Fibroblast of villous mesenchyme (primary cell): Measurements from ENCODE around the gene NRG3. TPM values are rescaled to one million over a fixed set of nuclear protein-coding genes. Genes with fewer than 3 reads are reported as not detected.
"Not testable (repeated sequence)": the region's sequence is repeated elsewhere in the genome, so short reads cannot be mapped to it uniquely, and the experiment has no call there.

ENCODE experiments used
- DNase-seq: peaks from one replicate; pipeline ENCODE4 v3.0.0-alpha.2; 2010; ENCODE audit warnings: low read depth
- H3K4me3 ChIP-seq: 2 replicates; pipeline ENCODE4 v1.5.1; 2011; ENCODE audit warnings: low read depth, mild to moderate bottlenecking, low read length
- total RNA-seq: library from RNA; depleted of rRNA; stranded (reverse); fragments of >200 nt; gene quantifications from 2 replicates; pipeline ENCODE4 v1.2.3, GENCODE V29; 2012
- TF ChIP-seq, protein P1 (sequence below): IDR thresholded peaks from 2 replicates; pipeline ENCODE4 v1.5.1; 2012; ENCODE audit warnings: low read depth, mild to moderate bottlenecking, low read length; ENCODE audit not compliant: insufficient read depth

The NRG3 gene
- total RNA-seq, 1 donor: not detected

DNA sequence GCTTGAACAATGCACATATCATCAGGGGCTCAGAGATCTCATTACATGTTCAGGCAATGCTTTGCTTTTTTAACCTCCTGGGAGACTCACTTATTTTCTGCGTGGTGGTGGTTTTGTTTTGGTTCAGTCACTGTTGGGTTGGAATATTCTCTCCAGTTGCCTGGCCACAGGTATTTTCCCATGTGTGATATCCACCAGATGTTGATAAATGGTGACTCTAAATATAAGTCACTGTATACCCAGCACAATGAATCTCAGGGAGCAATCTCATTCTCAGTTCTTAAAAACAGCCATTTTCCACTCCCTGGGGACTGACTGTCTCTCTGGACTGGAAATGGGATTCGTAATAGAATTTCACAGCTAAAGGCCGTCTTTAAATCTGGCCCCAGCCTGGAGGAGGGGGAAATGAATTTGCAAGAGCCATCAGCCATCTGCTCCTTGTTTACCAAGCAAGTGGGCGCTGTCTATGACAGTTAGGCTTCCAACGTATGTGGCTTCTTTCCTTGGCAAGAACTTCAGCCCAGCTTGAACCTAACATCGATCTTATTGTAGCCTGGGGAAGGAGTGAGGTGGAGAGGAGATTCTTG lies 1106.2 kb downstream of the NRG3 start:
- peak; percentile 5 for DNase-seq
- H3K4me3 ChIP-seq: no peak overlapping the region
- TF ChIP-seq, protein P1, sequence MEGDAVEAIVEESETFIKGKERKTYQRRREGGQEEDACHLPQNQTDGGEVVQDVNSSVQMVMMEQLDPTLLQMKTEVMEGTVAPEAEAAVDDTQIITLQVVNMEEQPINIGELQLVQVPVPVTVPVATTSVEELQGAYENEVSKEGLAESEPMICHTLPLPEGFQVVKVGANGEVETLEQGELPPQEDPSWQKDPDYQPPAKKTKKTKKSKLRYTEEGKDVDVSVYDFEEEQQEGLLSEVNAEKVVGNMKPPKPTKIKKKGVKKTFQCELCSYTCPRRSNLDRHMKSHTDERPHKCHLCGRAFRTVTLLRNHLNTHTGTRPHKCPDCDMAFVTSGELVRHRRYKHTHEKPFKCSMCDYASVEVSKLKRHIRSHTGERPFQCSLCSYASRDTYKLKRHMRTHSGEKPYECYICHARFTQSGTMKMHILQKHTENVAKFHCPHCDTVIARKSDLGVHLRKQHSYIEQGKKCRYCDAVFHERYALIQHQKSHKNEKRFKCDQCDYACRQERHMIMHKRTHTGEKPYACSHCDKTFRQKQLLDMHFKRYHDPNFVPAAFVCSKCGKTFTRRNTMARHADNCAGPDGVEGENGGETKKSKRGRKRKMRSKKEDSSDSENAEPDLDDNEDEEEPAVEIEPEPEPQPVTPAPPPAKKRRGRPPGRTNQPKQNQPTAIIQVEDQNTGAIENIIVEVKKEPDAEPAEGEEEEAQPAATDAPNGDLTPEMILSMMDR: no peak

DNA sequence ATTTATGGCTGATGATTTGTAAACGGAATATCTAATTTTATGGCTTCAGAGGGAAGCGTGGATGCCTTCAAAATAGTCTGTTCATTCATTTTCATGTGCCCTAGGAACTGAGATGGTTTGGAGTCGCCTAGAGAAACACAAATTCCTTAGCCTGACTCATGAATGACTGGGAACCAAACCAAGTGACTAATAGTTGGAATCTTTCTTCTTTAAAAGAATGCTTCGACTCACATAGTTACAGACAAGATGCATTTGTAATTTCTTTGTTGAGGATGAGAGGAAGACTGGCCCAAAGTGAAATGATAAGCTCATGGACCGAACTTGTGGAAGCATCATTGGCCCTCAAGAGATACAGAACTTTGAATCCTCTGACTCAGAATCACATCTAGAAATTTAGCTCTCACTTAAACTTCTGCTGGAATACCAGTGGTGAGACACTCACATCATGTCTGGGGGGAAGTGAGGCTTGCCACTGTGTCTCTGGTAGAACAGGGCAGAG lies 1107.2 kb downstream of the NRG3 start:
- TF ChIP-seq, protein P1: no peak
- no peak overlapping the region for H3K4me3 ChIP-seq
- peak; percentile 72 for DNase-seq

DNA sequence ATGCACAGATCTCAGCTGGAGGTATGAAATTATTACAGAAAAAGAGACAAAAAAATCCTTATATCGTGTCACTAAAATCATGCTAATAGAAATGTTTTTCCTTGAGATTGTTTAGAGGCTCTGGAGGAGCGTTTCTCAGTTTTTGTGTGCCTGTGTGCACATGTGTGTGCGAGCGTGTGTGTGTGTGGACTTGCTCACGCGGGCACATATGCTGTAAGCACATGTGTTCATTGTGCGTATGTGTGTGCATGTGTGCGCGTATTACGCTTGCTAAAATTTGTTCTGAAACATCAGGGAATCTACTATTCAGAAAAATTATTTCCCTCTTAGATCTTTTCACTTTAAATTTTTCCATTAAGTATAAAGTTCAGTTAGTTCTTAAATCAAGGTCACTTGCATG lies 1111.2 kb downstream of the NRG3 start:
- DNase-seq: no peak
- TF ChIP-seq, protein P1: no peak
- H3K4me3 ChIP-seq: no peak overlapping the region

DNA sequence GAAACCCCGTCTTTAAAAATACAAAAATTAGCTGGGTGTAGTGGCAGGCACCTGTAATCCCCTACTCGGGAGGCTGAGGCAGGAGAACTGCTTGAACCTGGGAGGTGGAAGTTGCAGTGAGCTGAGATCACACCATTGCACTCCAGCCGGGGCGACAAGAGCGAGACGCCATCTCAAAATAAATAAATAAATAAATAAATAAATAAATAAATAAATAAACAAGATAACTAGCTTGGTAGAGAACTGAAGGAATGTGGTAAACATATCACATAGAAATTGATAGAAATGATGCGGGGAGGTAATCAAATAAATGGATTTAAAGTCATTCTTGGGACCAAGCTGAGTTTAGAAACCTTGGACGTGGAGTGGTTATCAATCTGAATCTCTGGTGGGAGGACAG lies 1131.5 kb downstream of the NRG3 start:
- not testable (repeated sequence) for DNase-seq, H3K4me3 ChIP-seq

DNA sequence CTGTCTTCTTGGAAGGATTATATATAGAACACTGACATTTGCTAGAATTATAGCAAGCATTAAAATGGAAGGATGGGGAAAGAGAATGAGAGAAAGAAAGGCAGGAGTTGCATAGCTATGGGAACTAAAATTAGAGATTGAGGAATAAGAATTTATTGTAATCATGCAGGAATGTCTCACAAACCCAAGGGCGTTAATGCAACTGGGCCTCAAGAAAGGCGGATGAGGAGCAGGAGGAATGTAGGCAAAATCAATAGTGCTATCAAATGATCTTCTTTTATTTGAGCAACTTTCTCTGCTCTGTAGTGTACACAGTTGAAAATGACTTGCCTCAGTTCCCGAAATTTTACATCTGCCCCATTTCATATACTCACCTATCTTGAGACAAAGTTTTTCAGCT lies 1132.5 kb downstream of the NRG3 start:
- DNase-seq: no peak
- TF ChIP-seq, protein P1: no peak
- H3K4me3 ChIP-seq: no peak overlapping the region

DNA sequence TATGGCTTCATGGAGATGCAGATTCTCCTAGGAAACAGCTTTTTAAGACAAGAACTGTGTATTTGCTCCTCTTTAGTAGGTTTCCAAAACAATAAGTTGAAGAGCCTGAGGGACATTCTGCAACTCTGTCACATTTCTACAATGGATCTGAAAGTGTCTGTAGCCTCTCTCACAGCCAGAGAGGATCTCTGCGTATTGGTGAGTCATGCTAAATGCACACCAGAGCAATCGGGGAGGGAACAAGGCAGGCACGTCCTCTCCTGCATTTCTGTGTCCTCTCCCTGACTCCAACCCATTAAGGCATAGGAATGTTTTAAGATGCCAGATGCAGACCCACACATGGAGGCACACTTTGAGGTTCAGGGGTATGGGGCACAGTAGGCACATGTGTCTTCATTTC lies 1137.9 kb downstream of the NRG3 start:
- TF ChIP-seq, protein P1: no peak
- no peak overlapping the region for H3K4me3 ChIP-seq
- peak; percentile 4 for DNase-seq

DNA sequence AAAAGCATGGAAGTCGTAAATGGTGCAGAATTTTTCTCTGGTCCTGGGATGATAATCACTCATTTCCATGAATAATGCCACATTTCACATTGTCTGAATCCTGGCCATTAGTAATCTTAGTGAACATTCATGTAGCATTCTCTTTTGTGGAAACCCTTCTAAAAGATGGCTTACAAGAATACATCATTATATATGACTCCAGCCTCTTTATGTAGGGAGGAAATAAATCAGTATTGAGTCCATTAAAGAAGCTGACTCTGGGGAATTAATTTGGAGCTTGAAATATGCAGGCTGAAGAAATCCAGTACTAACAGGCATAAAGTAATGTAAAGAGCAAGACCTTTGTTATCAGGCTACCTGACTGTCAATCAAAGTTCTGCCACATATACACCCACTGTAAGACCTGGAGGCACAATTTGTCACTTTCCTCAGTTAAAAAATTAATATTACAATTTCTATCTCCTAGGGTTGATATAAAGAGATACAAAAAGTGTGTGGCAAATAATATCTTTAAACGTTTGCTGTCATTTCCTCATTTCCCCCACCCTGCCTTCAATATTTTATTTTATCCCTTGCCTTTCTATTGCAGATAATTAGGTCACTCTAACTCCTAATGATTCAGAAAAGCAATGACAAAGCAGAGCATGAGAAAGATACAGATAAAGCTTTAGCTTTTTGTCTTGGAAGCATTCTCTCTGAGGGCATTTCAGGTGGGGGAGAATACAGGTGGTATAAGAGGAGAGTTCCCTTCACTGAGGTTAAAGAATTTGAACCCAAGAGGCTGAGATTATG lies 1142.3 kb downstream of the NRG3 start:
- no peak for DNase-seq
- TF ChIP-seq, protein P1: no peak
- no peak overlapping the region for H3K4me3 ChIP-seq
